GM12875 (cell line): ENCODE data around the gene PDK2.
A peak's percentile ranks its signal among the peaks of the same experiment; 100 is the strongest.

Experiments
- H3K4me3 ChIP-seq: one replicate; pipeline ENCODE4 v1.5.1; 2011; ENCODE audit warnings: low read depth, low read length, control low read depth
- CTCF ChIP-seq: IDR thresholded peaks from 2 replicates; pipeline ENCODE4 v1.5.1; 2011; ENCODE audit warnings: low read depth, mild to moderate bottlenecking, control low read depth, inconsistent platforms, low read length, moderate library complexity, borderline replicate concordance; ENCODE audit not compliant: insufficient read depth

The PDK2 gene

GRCh38 chr17:50148226-50149090 lies 53.3 kb downstream of the PDK2 start:
- peak overlapping the region; percentile 85 for H3K4me3 ChIP-seq
- TF ChIP-seq CTCF, result no peak

GRCh38 chr17:50149091-50149416 lies 53.9 kb downstream of the PDK2 start:
- no peak for TF ChIP-seq CTCF
- H3K4me3 ChIP-seq, result peak overlapping the region; percentile 85

- 0 out of 2 replicates have a peak, but pooled peaks have one; percentile 14 for TF ChIP-seq CTCF
- peak overlapping the region; percentile 85 for H3K4me3 ChIP-seq
These were observed 54.5 kb downstream of the PDK2 start for GRCh38 chr17:50149417-50150353.

GRCh38 chr17:50150354-50151040 lies 55.3 kb downstream of the PDK2 start, which contains the start of gene PPP1R9B:
Gene PPP1R9B (minus strand): TSS chr17:50150677. CDS start chr17:50150513, 164 bp downstream.
- H3K4me3 ChIP-seq, result peak within 1 kb of the TSS; percentile 85
- TF ChIP-seq CTCF, result no peak

- peak; percentile 82 for TF ChIP-seq CTCF
- peak overlapping the region; percentile 85 for H3K4me3 ChIP-seq
These were observed 56.1 kb downstream of the PDK2 start for GRCh38 chr17:50151041-50151936.
